Measurements from ENCODE around the gene GET4.

Gene GET4

DNA sequence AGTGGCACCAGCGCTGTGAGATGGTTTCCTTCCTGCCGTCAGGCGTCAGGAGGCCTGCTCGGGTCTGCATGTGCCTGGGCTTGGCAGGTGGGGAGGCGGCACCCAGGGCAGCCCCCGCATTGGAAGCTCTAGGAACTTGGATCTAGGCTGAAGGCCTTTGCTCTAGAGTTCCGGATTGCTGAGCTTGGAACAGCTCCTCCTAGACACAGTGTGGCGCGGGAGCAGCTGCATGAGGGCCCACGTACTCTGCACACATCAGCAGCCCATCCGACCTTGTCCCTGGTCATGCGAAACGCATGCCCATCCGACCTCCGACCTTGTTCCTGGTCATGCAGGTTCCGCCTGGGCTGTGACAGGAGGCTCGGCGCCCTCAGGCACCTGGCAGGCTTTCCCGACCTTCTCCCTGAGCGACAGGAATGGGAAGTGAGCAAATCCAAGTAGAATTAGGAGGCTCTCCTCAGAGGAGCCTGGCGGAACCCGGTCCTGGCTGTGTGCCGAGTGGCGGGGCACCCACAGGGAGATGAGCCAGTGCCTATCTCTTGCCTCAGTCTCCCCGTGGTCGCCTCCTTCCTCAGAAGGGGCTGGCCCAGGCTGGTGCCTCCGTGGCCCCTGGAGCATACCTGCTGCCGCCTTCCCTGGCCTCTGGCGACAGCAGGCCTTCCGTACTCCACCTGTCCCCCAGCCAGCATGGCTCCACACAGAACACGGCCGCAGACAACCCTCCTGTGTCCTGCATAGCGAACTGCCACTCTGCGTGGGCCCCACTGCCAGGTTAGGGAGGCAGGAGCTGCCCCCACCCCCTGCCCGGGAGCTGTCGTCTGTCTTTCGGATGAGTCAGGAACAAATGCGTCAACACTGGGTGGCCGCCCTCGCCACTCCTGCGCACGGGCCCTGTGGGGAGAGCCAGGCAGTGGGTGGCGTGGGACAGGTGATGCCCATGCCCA is 12.0 kb downstream of the GET4 start:
- no peak for DNase-seq

DNA sequence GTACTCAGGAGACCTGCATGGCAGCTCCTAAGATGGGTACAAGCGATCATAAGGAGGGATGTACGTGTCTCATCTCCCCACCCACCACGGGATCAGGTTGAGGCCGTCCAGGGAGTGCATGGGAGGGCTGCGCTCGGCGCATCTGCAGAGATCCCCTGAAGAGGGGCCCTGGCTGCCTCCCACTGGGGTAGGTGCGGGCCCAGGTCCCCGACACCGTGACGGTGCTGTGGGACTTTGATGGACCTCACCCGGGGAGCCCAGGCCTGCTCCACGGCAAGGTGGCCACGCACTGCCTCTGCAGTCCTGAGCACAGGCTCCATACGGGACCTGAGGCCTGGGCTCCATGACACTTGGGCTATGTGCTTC is 12.7 kb downstream of the GET4 start:
- no peak for DNase-seq

DNA sequence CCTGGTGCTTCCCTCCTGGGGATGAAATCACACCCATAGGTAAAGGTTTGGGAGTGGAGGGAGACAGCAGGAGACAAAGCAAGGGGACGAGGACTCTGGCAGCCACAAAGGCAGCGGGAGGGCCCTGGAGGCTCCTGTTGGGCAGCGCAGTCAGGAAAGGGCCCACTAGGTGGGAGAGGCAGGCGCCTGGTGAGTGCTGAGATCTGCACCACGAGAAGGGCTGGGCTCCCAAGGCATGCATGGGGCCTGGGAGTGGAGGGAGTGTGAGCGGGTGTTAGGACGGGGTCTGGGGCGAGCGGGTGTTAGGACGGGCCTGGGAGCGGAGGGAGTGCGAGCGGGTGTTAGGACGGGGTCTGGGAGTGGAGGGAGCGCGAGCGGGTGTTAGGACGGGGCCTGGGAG is 13.0 kb downstream of the GET4 start:
- no peak for DNase-seq

DNA sequence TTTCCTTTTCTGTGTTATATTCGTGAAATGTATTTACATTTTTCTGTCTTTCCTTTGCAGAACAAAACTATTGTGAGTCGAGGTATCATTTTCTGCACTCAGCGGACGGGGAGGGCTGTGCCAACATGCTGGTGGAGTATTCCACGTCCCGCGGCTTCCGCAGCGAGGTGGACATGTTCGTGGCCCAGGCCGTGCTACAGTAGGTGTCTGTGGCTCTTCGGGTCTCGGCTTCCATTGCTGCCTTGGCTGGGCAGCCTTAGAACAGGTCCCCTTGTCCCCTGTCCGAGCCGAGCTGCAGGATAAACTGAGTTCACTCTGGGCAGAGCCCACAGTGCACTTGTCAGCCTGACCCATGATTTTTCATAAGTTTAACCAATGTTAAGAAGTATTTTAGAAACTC is 14.5 kb downstream of the GET4 start:
- no peak for DNase-seq

DNA sequence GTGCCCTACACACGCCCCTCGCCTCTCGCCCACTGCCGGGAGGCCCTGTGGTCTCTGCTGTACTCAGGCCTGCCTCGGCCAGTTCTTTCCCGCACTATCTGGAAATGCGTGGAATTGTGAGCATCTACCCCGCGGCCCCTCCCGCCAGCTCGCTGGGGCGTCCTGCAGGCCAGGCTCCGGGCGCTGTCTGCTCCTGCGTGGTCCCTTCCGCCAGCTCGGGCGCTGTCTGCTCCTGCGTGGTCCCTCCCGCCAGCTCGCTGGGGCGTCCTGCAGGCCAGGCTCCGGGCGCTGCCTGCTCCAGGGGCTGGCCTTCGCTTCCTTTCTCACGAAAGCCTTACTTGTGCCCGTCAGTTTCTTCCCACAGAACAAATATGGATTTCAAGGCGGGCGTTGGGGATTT is 14.9 kb downstream of the GET4 start:
- no peak for DNase-seq

DNA sequence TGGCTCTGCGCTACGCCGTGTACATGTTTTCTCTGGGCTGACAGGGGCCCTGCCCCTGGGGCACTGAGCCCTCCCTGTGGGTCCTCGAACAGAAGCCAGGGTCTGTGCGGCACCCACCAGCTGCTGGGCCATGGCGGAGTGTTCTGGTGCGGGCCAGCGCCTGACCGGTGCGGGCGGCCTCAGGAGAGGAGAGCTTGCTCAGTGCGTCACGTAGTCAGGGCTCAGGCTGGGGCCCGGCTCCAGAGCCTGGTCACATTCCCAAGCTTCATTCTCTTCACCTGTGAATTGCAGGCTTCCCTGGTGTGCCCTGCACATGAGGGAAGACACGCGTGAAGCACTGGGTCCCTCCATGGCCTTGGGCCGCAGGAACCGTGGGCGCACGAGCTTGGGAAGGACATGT is 15.5 kb downstream of the GET4 start:
- no peak for DNase-seq

DNA sequence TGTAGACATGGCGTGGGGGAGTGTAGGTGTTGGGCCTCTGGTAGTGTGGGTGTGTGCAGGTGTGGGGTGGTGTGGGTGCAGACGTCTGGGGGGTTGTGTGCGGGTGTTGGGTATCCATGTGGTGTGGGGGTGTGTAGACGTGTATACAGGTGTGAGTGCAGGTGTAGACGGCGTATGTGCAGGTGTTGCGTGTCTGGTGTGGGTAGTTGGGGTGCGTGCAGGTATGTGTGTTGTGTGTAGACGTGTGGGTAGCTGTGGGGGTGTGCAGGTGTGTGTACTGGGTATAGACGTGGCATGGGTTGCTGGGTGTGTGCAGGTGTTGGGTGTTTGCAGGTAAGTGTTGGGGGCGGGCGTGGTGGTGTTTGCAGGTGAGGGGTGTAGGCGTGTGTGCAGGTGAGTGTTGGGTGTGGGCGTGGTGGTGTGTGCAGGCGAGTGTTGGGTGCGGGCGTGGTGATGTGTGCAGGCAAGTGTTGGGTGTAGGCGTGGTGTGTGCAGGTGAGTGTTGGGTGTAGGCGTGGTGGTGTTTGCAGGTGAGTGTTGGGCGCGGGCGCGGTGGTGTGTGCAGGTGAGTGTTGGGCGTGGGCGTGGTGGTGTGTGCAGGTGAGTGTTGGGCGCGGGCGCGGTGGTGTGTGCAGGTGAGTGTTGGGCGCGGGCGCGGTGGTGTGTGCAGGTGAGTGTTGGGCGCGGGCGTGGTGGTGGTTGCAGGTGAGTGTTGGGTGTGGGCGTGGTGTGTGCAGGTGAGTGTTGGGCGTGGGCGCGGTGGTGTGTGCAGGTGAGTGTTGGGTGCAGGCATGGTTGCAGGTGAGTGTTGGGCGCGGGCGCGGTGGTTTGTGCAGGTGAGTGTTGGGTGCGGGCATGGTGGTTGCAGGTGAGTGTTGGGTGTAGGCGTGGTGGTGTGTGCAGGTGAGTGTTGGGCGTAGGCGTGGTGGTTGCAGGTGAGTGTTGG is 16.6 kb downstream of the GET4 start:
- no peak for DNase-seq

DNA sequence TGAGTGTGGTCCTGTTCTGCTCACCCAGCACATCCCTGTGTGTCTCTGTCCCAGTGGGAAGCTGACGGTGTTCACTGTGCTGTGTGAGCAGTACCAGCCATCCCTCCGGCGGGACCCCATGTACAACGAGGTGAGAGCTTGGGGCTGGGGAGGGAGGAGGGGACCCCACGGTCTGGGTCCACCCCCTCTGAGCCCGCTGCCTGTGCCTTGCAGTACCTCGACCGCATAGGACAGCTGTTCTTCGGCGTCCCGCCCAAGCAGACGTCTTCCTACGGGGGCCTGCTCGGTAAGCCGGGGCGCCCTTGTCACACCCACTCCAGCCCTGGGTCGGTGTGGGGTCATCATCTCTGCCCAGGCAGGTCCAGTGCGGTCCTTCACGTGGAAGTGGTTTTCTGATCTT is 17.3 kb downstream of the GET4 start:
- no peak for DNase-seq

DNA sequence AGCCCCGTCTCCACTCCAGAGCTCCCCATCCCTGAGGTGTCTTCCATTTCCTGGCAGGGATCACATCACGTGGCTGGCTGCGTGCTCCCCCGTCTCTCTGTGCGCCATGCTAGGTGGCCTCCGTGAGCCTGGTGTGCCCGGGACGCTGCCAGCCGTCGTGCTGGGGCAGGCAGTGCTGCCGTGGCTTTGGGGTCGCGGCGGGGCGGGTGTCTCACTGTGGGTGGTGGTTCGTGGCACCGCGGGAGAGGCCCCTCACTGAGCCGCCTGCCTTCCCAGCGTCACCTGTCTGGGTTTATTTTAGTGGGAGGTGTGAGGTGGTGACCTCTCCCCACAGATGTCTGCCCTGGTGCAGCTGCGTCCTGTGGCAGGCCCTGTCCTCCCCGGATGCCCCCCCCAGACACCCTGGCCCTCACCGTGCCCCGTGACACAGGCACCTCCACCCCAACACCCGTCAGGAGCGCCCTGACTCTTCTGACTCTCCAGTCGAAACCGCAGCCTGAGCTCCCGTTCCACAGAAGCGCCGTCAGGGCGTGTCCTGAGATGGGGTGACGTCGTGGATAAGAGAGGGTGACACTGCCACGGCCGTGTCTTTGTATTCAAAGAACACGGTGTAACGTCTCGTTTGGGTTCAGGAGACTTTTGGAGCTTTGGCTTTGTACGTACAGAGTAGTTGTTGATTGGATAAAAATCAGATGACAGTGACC is 18.0 kb downstream of the GET4 start:
- DNase-seq = no peak

DNA sequence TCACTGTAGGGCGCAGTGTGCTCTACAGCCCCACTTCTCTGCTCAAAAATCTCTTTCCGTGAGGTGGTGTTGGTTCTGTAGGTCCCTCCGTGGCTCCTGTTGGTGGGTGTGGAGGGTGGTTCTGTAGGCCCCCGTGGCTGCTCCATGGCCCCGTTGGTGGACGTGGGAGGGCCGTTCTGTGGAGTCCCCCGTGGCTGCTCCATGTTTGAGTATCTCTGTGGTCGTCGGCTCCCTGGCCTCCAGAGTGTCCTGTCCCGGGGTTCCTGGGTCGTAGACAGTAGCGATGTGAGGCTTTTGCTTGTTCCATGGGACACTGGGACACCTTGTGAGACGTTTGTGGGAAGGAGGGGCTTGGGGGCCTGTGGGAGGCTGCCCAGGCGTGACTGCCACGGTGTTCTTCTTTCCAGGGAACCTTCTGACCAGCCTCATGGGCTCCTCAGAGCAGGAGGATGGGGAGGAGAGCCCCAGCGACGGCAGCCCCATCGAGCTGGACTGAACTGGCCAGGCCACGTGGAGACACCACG is 18.6 kb downstream of the GET4 start:
- no peak for DNase-seq

DNA sequence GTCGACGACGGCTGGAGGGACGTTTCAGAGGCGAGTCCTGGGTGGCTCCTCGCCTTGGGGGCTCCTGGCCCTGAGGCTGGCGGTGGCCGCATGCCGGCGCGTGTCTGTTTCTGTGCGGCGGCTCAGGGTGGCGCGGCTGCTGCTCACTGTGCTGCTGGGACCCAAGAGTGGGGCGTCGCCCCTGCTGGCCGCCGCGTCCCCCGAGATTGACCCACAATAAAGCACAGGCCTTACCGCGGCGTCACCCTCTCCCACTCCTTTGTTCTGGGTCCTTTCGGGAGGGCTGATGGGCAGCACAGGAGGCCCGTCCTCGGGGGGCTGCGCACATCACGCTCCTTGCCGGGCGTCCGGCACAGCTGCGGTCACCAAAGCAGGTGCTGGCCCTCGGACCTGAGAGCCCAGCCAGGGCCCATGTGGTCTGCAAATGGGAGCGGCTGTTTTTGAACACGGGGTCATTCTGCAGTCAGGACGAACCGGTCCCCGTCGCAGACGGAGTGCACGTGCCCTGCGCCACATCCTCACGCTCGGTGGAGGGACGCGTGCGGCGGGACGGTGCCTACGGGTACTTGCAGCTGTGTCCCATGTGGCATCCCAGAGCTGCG is 19.2 kb downstream of the GET4 start:
- no peak for DNase-seq

DNA sequence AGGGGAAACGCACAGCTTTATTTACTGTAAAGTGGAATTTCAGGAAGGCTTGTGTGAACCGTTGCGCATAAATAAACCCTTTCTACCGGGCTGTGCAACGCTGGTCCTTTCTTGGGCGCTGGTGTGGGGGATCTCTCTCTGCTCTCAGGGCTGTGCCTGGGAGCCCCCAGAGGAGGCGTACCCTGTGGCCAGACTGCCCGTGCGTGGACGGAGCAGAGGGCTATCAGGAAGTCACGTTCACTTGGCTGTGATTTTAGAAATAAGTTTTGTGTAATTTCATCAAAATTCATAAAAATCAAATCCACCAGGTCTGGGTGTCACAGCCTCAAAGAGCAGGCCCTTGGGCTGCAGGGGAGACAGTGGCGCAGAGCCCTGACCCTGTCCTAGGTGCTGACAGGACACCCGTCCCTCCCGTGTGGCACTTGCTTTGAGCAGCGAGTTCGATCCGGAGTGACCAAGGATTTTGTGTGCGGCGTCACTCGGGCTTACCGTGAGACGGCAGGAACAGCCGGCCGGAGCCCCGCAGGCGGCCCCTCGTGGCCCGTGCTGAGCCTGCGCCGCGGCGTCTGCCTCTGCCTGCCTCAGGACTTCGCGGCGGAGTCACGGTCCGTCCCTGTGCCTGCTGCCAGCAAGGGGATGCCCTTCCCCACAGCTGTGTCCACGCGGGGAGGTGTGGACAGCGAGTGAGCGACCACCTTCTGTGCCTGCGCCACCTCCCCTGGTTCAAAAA is 20.2 kb downstream of the GET4 start:
- no peak for DNase-seq

DNA sequence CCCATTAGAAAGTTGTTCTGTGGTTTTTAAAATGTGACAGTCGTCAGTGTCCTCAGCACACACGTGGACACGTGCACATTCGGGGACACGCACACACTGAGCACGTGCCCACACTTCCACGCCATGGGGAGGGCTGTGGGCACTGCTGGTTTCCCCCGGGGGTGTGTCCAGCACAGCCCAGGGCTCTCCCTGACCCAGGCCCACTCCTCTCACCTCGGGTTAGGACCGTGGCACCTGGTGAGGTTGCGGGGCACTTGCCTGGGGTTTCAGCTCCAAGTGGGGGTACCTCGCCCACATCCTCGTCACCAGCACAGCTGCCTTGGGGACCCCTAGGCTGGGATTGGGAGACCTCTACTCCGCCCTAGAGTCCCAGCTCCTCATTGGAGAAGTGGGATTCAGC is 20.7 kb downstream of the GET4 start:
- DNase-seq = no peak

DNA sequence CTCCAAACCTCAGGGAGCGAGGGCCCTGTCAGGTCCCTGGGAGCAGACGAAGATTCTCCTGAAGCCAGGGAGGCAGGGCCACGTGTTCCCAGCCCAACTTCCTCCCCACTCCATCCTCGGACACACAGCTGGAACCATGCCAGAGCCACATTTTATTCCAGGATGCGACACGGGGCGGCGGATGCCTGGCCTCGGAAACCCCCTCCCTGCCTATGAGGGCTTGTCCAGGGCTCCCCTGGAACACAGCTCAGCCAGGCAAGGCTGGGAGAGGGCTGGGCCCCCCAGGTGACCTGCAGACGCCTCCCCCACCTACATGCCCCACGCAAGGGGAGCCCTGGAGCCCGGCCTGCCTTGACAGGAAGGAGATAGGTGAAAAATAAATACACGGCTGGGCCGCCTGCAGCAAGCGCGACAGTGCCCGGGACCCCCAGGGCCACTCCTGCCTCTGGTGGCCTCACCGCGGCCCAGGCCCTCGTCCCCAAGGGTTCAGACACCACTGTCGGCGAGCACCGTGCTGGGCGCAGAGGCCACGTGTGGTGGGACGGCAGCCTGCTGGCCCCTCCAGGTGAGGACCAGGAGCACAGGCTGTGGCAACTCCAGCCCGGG is 21.5 kb downstream of the GET4 start:
- no peak for DNase-seq

DNA sequence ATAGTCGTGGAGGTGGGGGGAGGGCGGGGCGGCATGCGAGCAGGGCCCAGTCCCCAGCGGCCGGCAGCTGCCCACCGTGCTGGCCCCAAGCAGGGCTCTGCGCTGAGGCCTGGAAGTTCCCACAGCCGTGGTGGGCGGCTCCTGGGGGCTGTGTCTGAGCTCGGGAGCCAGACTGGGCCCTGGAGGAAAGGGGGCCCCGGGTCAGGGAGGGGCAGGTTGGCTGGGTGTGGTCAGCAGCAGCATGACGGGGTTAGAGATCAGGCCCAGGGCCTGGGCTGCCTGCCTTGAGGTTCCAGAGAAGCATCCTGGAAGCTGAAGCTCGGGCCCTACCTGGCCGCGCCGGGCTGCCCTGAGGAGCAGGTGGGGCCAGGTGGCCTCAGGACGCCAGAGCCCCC is 22.1 kb downstream of the GET4 start:
- no peak for DNase-seq

DNA sequence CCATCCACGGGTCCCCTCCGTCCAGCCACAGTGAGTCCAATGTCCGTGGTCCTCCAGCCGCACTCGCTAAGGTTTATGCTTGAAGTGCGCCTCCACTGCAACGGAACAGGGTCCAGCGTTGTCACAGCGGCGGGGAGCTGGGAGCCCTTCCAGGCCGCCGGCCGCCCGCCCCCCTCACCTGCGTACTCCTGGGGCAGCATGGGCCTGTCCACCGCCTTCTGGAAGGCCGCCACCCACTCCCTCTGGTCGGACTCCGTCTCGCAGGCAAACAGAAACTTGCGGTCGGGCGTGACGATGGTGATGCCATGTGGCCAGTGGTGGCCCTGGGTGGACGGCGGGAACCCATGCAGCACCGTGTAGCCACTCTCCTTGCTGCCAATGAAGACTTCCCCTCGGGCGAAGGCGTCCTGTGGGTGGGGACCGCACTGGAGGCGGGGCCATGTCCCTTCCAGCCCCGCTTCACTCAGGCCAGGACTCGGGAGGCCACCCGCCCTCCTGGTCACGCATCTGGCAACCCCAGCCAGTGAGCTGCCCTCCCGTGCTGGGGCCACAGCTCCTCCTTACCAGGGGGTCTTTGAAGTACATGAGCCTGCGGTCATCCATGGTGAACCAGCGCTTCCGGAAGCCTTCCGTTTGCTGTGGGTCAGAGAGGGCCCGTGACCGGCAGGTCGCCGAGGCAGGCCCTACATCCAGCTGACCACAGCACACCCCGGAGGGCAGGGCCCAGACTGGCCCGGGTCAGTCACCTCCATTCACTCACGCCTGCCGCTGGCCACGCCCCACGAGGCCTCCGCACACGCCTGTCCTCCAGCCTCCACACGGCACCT is 22.7 kb downstream of the GET4 start:
- DNase-seq = no peak

DNA sequence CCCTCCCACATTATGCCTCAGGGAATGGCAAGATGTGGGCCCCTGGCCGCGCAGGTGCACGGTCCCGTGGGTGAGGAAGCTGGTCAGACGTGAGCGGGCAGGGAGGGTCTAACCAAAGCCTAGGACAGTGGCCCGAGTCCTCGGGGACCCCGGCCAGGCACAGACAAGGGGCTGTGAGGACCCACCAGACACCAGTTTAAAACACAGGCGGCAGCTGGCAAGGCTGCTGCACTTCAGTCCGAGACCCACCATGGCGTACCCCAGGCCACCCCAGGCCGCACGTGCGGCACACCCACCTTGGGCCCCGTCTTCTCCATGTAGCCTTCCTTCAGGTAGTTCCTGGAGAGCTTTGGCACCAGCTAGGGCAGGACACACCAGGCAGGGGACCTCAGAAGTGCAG is 23.5 kb downstream of the GET4 start:
- DNase-seq = no peak

DNA sequence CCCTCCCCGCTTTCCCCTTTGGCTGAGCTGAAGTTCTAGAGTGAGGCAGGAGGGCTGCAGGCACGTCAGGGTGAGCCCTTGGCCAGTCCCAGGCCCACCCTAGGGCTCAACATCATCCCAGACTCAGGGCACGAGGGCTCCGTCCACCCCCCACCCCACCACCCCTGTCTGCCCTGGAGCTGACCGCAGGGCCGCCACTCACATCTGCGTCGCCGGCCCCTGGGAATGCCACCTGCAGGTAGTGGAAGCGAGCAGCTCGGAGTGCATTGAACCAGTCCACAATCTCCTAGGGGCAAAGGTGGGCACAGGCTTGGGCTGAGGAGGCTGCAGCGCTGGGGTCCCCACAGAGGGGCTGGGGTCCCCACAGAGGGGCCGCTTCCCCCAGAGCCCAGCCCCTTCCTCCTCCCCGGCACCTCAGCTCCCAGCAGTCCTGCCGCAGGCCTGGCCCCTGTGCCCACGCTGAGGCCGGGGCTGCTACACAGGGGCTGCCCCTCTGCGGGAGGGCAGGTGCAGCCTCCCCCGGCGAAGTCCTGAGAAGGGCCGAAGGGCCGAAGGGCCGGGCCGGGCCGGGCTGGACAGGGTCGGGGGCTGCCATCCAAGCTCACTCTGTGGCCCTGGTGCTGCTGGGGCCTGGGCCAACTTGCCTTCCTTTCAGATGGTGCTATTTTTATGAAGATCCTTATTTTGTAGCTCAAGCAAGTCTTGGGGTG is 24.1 kb downstream of the GET4 start:
- no peak for DNase-seq

DNA sequence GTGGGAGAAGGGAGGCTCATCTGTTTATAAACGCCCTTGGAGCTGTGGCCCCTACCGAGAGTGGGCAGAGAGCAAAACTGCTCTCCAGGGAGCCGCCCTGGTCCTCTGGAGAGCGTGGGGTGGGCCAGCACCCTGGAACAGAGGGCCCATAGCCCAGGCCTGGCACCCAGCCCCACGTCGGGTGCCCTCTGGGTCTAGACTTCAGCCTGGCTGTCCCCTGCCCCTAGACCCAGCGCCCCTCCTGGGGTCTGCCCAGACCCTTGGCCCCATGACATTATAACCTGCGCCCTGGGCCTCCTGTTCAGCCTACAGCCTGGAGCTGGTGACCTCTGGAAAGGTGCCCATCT is 24.7 kb downstream of the GET4 start:
- DNase-seq = no peak

Data from stimulated activated CD8-positive, alpha-beta memory T cell treated with anti-CD3 and anti-CD28 coated beads, Interleukin-4, amount 100 ng/mL, for 48 hours (primary cell).